ENCODE measurements around the gene OR12D2. TPM values are rescaled to one million over a fixed set of nuclear protein-coding genes. Genes with fewer than 3 reads are reported as not detected.
"Not testable (repeated sequence)": the region's sequence is repeated elsewhere in the genome, so short reads cannot be mapped to it uniquely, and the experiment has no call there.

The OR12D2 gene, protein sequence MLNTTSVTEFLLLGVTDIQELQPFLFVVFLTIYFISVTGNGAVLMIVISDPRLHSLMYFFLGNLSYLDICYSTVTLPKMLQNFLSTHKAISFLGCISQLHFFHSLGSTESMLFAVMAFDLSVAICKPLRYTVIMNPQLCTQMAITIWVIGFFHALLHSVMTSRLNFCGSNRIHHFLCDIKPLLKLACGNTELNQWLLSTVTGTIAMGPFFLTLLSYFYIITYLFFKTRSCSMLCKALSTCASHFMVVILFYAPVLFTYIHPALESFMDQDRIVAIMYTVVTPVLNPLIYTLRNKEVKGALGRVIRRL
- not detected for total RNA-seq
- total RNA-seq: 0 reads per million in 2 donors

DNA sequence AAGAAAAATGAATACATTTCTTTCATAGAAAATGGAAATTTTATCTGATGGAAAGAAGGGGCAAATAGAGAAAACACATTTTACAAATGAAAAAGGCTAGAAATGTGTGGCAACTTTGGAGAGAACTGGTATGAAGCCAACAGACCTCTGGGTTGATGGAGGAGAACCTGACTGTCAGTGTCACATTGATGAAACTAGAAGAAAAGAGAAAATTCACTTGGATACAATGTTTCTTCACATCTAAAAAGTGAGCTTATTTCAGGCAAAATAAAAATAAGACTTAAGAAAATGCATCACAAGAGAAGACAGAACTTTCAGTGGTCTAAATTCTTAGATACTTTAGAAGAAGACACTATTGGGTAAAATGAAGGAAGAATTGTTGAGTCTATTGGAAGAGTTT, at the start of gene OR12D2:
Gene OR12D2, plus strand, starts transcription at position 301 of the 400 bp plus-strand sequence. CDS start 1,069 bp downstream, outside the sequence.
- H3K36me3 Mint-ChIP-seq (ENCODE audit: low read depth): peaks cover 3% of the 10 kb centered on the region
- ATAC-seq (no peak), DNase-seq (no peak)
- H3K9me3 ChIP-seq (ENCODE audit: control insufficient read depth, low read length, poor library complexity, severe bottlenecking): peaks cover 3% of the 10 kb centered on the region
- no peak within 1 kb of the TSS for H3K27ac Mint-ChIP-seq
- peaks cover 2% of the 10 kb centered on the region for H3K4me1 Mint-ChIP-seq
- no peak within 1 kb of the TSS for H3K4me3 Mint-ChIP-seq
- H3K27me3 Mint-ChIP-seq: peaks cover 45% of the 10 kb centered on the region

DNA sequence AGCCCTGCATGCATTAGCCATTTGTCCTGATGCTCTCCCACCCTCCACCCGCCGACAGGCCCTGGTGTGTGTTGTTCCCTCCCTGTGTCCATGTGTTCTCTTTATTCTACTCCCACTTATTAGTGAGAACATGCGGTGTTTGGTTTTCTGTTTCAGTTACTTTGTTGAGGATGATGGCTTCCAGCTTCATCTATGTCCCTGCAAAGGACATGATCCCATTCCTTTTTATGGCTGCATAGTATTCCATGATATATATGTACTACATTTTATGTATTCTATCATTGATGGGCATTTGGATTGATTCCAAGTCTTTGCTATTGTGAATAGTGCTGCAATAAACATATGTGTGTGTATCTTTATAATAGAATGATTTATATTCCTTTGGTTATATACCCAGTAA, 46.1 kb upstream of the OR12D2 start:
- not testable (repeated sequence) for H3K4me3 Mint-ChIP-seq; DNase-seq; H3K9me3 ChIP-seq (ENCODE audit: control insufficient read depth, low read length, poor library complexity, severe bottlenecking); H3K4me1 Mint-ChIP-seq; H3K27ac Mint-ChIP-seq; H3K36me3 Mint-ChIP-seq (ENCODE audit: low read depth); ATAC-seq
- H3K27me3 Mint-ChIP-seq: peaks cover 39% of the 10 kb centered on the region

DNA sequence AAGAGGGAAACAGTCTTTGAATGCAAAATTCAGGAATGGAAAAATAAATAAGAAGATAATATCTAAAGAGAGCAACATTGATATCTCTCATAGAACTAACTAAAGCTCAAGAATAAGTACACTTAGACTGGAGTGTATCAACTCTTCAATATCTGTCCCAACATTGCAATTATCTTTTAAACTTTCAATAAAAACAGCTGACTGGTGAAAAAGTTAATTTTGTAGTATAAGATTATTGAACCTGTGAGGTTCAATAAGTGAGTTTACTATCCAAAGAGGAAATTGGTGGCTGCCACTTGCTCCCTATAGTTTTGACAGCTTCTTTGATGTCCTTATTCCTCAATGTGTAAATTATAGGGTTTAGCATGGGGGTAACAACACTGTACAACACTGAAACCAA, 40.5 kb upstream of the OR12D2 start:
- H3K4me3 Mint-ChIP-seq: no peak overlapping the region
- ATAC-seq (no peak), DNase-seq (no peak)
- H3K27me3 Mint-ChIP-seq: peaks cover 59% of the 10 kb centered on the region
- H3K9me3 ChIP-seq (ENCODE audit: control insufficient read depth, low read length, poor library complexity, severe bottlenecking): no peaks in the 10 kb centered on the region
- H3K36me3 Mint-ChIP-seq (ENCODE audit: low read depth): no peaks in the 10 kb centered on the region
- no peak overlapping the region for H3K27ac Mint-ChIP-seq
- no peaks in the 10 kb centered on the region for H3K4me1 Mint-ChIP-seq

DNA sequence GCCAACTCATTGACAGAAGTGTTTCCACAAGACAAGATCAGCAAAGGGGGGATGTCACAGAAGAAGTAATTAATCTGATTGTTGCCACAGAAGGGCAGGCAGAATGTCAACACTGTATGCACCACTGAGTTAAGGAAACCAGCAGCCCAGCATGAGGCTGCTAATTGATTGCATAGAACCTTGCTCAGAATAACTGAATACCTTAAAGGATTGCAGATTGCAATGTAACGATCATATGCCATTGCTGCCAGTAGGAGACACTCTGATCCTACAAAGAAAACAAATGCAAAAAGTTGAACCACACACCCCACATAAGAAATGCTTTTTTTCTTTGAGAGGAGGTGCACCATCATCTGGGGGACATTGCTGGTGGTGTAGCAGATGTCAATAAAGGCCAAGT, 39.8 kb upstream of the OR12D2 start:
- H3K36me3 Mint-ChIP-seq (ENCODE audit: low read depth): no peaks in the 10 kb centered on the region
- H3K4me3 Mint-ChIP-seq: no peak overlapping the region
- no peak overlapping the region for H3K27ac Mint-ChIP-seq
- no peaks in the 10 kb centered on the region for H3K4me1 Mint-ChIP-seq
- ATAC-seq (no peak), DNase-seq (no peak)
- H3K9me3 ChIP-seq (ENCODE audit: control insufficient read depth, low read length, poor library complexity, severe bottlenecking): no peaks in the 10 kb centered on the region
- peaks cover 65% of the 10 kb centered on the region for H3K27me3 Mint-ChIP-seq

DNA sequence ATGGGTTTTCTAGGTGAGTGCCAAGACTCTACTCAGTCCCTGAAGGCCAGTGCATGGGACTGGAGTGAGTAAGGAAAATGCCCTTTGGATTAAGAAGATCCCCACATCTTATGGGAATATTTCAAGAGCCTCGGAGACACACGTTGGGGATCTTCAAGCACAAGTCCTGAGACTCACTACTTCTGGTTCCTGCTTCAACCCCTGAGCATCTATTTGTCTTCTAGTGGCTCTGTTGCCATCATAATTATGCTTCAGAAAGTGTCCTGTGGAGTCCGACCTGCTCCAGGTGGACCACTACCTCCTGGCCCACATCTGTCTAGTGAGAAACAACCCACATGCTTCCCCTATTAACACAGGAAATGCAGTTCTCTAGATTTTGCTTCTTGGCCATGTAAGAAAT, 26.7 kb upstream of the OR12D2 start, which contains the start of gene OR5V1:
Gene OR5V1, minus strand, starts transcription at position 101 of the 400 bp plus-strand sequence. CDS start 12,670 bp downstream, outside the sequence.
- Mint-ChIP-seq H3K36me3 (ENCODE audit: low read depth) (no peaks in the 10 kb centered on the region), H3K4me3 (no peak within 1 kb of the TSS), H3K27me3 (peaks cover 33% of the 10 kb centered on the region), H3K4me1 (no peaks in the 10 kb centered on the region), H3K27ac (no peak within 1 kb of the TSS)
- DNase-seq (no peak), ATAC-seq (no peak)
- no peaks in the 10 kb centered on the region for H3K9me3 ChIP-seq (ENCODE audit: control insufficient read depth, low read length, poor library complexity, severe bottlenecking)

DNA sequence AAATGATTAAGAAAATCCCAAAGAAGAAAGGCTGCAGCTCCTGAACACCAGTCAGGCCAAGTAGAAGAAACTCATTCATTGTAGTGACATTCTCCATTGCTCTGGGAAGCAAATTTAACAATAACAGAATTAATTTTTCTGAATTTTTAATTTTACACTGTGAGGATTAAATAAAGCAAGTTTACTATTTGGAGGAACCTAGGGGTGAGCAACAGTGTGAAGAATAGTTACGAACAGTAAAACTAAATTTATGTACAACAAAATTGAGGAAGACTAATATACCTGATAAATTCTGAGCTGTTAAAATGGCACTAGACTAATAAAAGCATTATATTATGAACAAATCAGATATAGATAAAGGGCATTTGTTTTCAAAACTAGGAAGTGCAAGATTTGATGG, 20.2 kb upstream of the OR12D2 start, which contains the start of gene OR12D3:
Gene OR12D3, minus strand, starts transcription at position 101 of the 400 bp plus-strand sequence. Its CDS starts 4 bp downstream, at position 97.
- Mint-ChIP-seq H3K27me3 (peaks cover 46% of the 10 kb centered on the region), H3K27ac (no peak within 1 kb of the TSS), H3K36me3 (ENCODE audit: low read depth) (no peaks in the 10 kb centered on the region), H3K4me3 (no peak within 1 kb of the TSS), H3K4me1 (no peaks in the 10 kb centered on the region)
- DNase-seq (no peak), ATAC-seq (no peak)
- no peaks in the 10 kb centered on the region for H3K9me3 ChIP-seq (ENCODE audit: control insufficient read depth, low read length, poor library complexity, severe bottlenecking)

DNA sequence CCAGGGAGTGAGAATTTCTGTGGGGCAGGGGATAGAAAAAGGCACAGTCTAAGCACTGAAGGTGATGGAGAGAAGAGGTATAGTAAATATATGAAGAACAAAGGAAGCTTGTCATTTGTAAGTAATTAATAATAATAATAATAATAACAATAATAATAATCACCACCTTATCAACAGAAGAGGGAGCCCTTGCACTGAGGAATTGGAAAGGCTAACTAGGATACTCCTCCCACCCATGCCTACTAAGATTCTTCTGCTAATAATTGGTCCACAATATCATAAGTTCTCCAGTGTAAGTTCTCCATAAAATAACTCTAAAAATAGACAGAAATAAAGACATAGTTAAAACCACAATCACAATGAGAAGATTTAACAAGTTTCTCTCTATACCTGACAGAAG, 19.4 kb upstream of the OR12D2 start:
- Mint-ChIP-seq H3K4me3 (no peak overlapping the region), H3K36me3 (ENCODE audit: low read depth) (no peaks in the 10 kb centered on the region), H3K27me3 (peaks cover 45% of the 10 kb centered on the region), H3K27ac (no peak overlapping the region), H3K4me1 (no peaks in the 10 kb centered on the region)
- DNase-seq: no peak
- ATAC-seq: no peak
- H3K9me3 ChIP-seq (ENCODE audit: control insufficient read depth, low read length, poor library complexity, severe bottlenecking): no peaks in the 10 kb centered on the region

DNA sequence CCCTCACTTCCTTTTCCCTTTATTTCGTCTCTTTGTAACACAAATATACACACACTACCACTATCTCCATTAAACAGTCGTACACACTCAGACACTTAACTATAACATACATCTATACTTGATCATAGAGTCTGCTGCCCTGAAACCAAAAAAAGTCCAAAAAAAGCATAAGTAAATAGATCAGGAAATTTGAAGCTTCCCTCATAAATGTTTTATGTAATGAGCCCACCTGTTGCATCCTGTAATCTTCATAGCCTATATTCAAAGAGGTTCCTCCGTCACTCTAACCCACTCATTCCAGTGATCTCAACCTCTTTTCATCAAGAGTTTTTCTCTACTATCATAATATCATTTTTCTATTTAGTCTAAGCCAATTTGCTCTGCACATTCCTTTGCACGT, 6.9 kb upstream of the OR12D2 start:
- no peaks in the 10 kb centered on the region for H3K9me3 ChIP-seq (ENCODE audit: control insufficient read depth, low read length, poor library complexity, severe bottlenecking)
- H3K27me3 Mint-ChIP-seq: peaks cover 38% of the 10 kb centered on the region
- DNase-seq: no peak
- peaks cover 3% of the 10 kb centered on the region for H3K36me3 Mint-ChIP-seq (ENCODE audit: low read depth)
- H3K4me3 Mint-ChIP-seq: no peak overlapping the region
- no peaks in the 10 kb centered on the region for H3K4me1 Mint-ChIP-seq
- no peak for ATAC-seq
- H3K27ac Mint-ChIP-seq: no peak overlapping the region

DNA sequence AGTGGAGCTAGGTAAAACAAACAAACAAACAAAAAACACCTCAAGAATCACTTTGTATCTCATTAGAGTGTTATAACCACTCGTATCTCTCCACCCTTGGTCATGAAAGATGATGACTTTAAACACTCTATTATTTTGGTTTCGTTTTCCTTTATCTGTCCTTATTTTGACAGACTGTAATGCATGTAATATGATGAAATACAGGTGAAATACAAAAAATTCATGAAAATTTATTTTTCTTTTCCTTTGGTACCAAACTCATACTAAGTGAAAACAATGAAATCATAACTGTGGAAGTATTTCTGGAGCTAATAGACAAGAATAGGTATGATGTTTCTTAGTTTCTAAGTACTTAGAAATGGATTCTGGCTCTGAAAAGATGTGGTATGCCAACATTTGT, 4.1 kb downstream of the OR12D2 start:
- ATAC-seq: no peak
- peaks cover 47% of the 10 kb centered on the region for H3K27me3 Mint-ChIP-seq
- H3K4me1 Mint-ChIP-seq: peaks cover 2% of the 10 kb centered on the region
- no peak for DNase-seq
- no peak overlapping the region for H3K4me3 Mint-ChIP-seq
- no peak overlapping the region for H3K27ac Mint-ChIP-seq
- H3K36me3 Mint-ChIP-seq (ENCODE audit: low read depth): no peaks in the 10 kb centered on the region
- peaks cover 3% of the 10 kb centered on the region for H3K9me3 ChIP-seq (ENCODE audit: control insufficient read depth, low read length, poor library complexity, severe bottlenecking)

DNA sequence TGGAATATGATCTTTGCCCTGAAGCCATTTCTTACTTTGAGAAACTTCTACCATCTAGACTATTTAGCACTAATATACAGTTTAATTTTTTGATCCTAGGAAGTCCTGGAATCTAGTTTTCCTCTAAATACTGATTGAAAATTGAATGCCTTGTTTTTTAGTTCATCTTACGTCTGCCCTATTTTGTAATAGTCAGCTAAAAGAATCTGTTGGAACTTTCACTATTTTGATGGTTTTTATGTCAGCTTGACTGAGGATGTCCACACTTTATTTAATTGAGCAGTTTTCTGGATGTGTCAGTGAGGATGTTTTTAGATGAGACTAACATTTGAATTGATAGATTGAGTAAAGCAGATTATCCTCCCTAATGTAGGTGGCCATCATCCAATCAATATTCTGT, 8.4 kb downstream of the OR12D2 start:
- H3K4me1 Mint-ChIP-seq: peaks cover 2% of the 10 kb centered on the region
- ATAC-seq (no peak), DNase-seq (no peak)
- H3K27me3 Mint-ChIP-seq: peaks cover 38% of the 10 kb centered on the region
- H3K4me3 Mint-ChIP-seq: no peak overlapping the region
- H3K27ac Mint-ChIP-seq: no peak overlapping the region
- no peaks in the 10 kb centered on the region for H3K9me3 ChIP-seq (ENCODE audit: control insufficient read depth, low read length, poor library complexity, severe bottlenecking)
- H3K36me3 Mint-ChIP-seq (ENCODE audit: low read depth): no peaks in the 10 kb centered on the region

DNA sequence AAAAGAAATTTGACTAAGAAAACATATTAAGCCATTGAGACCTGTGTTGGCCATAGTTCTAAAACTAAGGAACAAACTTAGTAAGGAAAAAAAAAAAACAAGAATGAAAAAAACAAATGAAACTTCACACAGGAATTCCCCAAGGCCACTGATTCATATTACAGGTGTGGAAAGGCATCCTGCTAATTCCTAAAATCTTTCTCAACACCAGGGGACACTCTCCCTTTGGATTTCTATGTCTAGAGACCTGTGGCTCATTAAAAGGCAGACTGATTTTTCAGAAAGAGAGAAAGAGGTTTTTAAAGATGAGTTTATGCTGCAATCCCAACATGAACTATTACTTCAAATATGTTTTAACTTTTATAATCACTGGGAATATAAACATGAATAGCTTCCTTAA, 19.2 kb downstream of the OR12D2 start, which contains the start of gene OR12D1:
Gene OR12D1, plus strand, starts transcription at position 341 of the 400 bp plus-strand sequence.
- no peak for DNase-seq
- H3K27ac Mint-ChIP-seq: no peak within 1 kb of the TSS
- ATAC-seq: no peak
- no peaks in the 10 kb centered on the region for H3K36me3 Mint-ChIP-seq (ENCODE audit: low read depth)
- peaks cover 16% of the 10 kb centered on the region for H3K27me3 Mint-ChIP-seq
- peaks cover 4% of the 10 kb centered on the region for H3K9me3 ChIP-seq (ENCODE audit: control insufficient read depth, low read length, poor library complexity, severe bottlenecking)
- H3K4me1 Mint-ChIP-seq: no peaks in the 10 kb centered on the region
- no peak within 1 kb of the TSS for H3K4me3 Mint-ChIP-seq

DNA sequence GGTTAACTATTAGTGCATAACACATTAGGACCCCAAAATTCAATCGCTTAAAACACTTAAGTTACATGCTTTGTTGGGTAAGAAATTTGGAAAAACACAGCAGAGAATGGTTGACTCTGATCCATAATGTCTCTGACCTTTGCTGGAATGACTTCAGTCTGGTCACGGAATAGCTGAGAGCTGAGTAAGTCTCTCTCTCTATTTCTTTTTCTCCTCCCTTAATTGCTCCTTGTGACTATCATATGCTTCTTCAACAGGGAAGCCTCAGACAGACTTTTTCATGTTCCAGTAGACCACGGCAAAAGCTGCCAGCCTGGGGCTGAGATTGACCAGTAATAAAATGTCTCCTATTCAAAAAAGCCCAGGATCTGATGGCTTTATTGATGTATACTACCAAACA, 24.1 kb downstream of the OR12D2 start:
- H3K27ac Mint-ChIP-seq: no peak overlapping the region
- DNase-seq (no peak), ATAC-seq (no peak)
- no peaks in the 10 kb centered on the region for H3K36me3 Mint-ChIP-seq (ENCODE audit: low read depth)
- no peaks in the 10 kb centered on the region for H3K9me3 ChIP-seq (ENCODE audit: control insufficient read depth, low read length, poor library complexity, severe bottlenecking)
- H3K4me3 Mint-ChIP-seq: no peak overlapping the region
- no peaks in the 10 kb centered on the region for H3K4me1 Mint-ChIP-seq
- peaks cover 38% of the 10 kb centered on the region for H3K27me3 Mint-ChIP-seq

DNA sequence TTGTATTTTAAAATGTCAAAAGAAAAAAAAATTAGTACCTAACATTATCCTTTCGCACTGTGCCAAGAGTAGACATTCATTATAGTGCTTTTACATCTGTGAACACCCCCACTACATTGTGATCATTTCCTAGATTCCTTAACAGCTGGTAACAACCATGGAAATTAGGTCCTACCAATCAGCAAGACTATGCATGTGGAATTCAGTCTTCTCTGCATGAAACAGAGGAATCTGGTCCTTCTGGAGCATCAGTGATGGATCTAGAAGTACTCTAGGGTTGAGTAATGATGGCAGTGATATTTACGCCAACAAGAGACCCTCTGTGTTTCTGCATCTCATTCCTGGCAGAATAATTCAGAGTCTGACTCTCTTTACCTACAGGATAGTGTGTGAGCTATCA, 28.7 kb downstream of the OR12D2 start:
- H3K4me1 Mint-ChIP-seq: no peaks in the 10 kb centered on the region
- H3K9me3 ChIP-seq (ENCODE audit: control insufficient read depth, low read length, poor library complexity, severe bottlenecking): no peaks in the 10 kb centered on the region
- H3K36me3 Mint-ChIP-seq (ENCODE audit: low read depth): peaks cover 2% of the 10 kb centered on the region
- H3K27me3 Mint-ChIP-seq: peaks cover 43% of the 10 kb centered on the region
- ATAC-seq: no peak
- no peak overlapping the region for H3K4me3 Mint-ChIP-seq
- H3K27ac Mint-ChIP-seq: no peak overlapping the region
- DNase-seq: no peak

DNA sequence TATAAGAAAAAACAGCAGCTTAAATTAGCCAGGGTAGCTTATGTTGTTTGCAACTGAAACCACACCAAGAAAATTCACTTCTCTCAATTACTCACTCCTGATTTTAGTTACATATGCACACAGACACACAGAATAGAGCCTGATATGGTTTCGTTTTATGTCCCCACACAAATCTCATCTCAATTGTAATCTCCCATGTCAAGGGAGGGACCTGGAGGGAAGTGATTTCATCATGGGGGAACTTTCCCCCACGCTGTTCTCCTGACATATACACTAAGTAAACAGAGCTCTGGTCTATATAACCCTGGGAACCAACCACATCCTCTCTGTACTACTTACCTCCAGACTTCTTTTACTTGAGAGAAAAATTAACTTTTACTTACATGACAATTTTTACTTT, 29.1 kb downstream of the OR12D2 start:
- peaks cover 44% of the 10 kb centered on the region for H3K27me3 Mint-ChIP-seq
- no peak for ATAC-seq
- H3K4me3 Mint-ChIP-seq: no peak overlapping the region
- no peaks in the 10 kb centered on the region for H3K4me1 Mint-ChIP-seq
- no peak overlapping the region for H3K27ac Mint-ChIP-seq
- no peaks in the 10 kb centered on the region for H3K9me3 ChIP-seq (ENCODE audit: control insufficient read depth, low read length, poor library complexity, severe bottlenecking)
- no peak for DNase-seq
- peaks cover 2% of the 10 kb centered on the region for H3K36me3 Mint-ChIP-seq (ENCODE audit: low read depth)
